HTR-8/SVneo (cell line): ENCODE results near the gene LRMDA.
A peak's percentile ranks its signal among the peaks of the same experiment; 100 is the strongest.
"Not testable (repeated sequence)": the region's sequence is repeated elsewhere in the genome, so short reads cannot be mapped to it uniquely, and the experiment has no call there.

ENCODE experiments used
- DNase-seq: peaks from one replicate; pipeline ENCODE4 v3.0.0; 2011; ENCODE audit warnings: low spot score, mixed read lengths; ENCODE audit not compliant: insufficient read length
- FAIRE-seq: peaks from 2 replicates; lab custom pipeline; 2011; peaks lifted over from hg19 to GRCh38; lab: Jason Lieb, UNC

Gene LRMDA

GRCh38 chr10:75497997-75498883 lies 66.8 kb downstream of the LRMDA start:
- no peak for DNase-seq
- FAIRE-seq, result no peak

GRCh38 chr10:75498884-75499350 lies 67.5 kb downstream of the LRMDA start:
- DNase-seq, result no peak
- FAIRE-seq, result no peak

GRCh38 chr10:75499556-75500160 lies 68.2 kb downstream of the LRMDA start:
- DNase-seq (no peak), FAIRE-seq (no peak)

GRCh38 chr10:75502389-75502788 lies 71.0 kb downstream of the LRMDA start:
- DNase-seq (no peak), FAIRE-seq (no peak)

GRCh38 chr10:75502838-75503237 lies 71.4 kb downstream of the LRMDA start:
- DNase-seq (no peak), FAIRE-seq (no peak)

GRCh38 chr10:75505293-75505692 lies 73.9 kb downstream of the LRMDA start:
- FAIRE-seq (no peak), DNase-seq (no peak)

- FAIRE-seq, result no peak
Measured at GRCh38 chr10:75505840-75506506, 74.5 kb downstream of the LRMDA start.

GRCh38 chr10:75506930-75507329 lies 75.5 kb downstream of the LRMDA start:
- no peak for FAIRE-seq
- no peak for DNase-seq

More at GRCh38 chr10:75505840-75506506, 74.5 kb downstream of the LRMDA start:
- DNase-seq, result no peak

GRCh38 chr10:75507469-75507868 lies 76.0 kb downstream of the LRMDA start:
- DNase-seq (no peak), FAIRE-seq (no peak)

- FAIRE-seq, result peak; percentile 92
- DNase-seq, result peak; percentile 66
Measured at GRCh38 chr10:75508239-75508813, 76.9 kb downstream of the LRMDA start.

GRCh38 chr10:75508814-75509306 lies 77.4 kb downstream of the LRMDA start:
- FAIRE-seq (peak; percentile 77), DNase-seq (no peak)

- DNase-seq, result no peak
- no peak for FAIRE-seq
Measured at GRCh38 chr10:75509706-75510105, 78.3 kb downstream of the LRMDA start.

- FAIRE-seq, result no peak
- no peak for DNase-seq
Measured at GRCh38 chr10:75511011-75511410, 79.6 kb downstream of the LRMDA start.

GRCh38 chr10:75512203-75512933 lies 80.9 kb downstream of the LRMDA start:
- FAIRE-seq, result no peak

GRCh38 chr10:75513292-75513885 lies 82.0 kb downstream of the LRMDA start:
- DNase-seq, result no peak
- FAIRE-seq, result no peak

More at GRCh38 chr10:75512203-75512933, 80.9 kb downstream of the LRMDA start:
- no peak for DNase-seq

GRCh38 chr10:75514830-75515229 lies 83.4 kb downstream of the LRMDA start:
- DNase-seq (no peak), FAIRE-seq (no peak)

GRCh38 chr10:75516154-75516553 lies 84.7 kb downstream of the LRMDA start:
- FAIRE-seq, DNase-seq: not testable (repeated sequence)

GRCh38 chr10:75519213-75519612 lies 87.8 kb downstream of the LRMDA start:
- DNase-seq, FAIRE-seq: not testable (repeated sequence)

- FAIRE-seq, DNase-seq: not testable (repeated sequence)
Measured at GRCh38 chr10:75521194-75521829, 89.9 kb downstream of the LRMDA start.
